Measurements from ENCODE around the gene NEXN. TPM values are rescaled to one million over a fixed set of nuclear protein-coding genes. Genes with fewer than 3 reads are reported as not detected.
"Not testable (repeated sequence)": the region's sequence is repeated elsewhere in the genome, so short reads cannot be mapped to it uniquely, and the experiment has no call there.

NEXN gene
- total and polyA plus RNA-seq, 4 donors: 0.51 to 2.4 (median 1.7) TPM

- Histone ChIP-seq H3K4me3 (ENCODE audit: low read depth in 1 of 3, low read length in 3 of 3) (peak within 1 kb of the TSS; percentile 70 to 99 (median 97)), H3K27me3 (ENCODE audit: control insufficient read depth in 4 of 4, insufficient read depth in 4 of 4, low read length in 3 of 4) (no peaks in the 10 kb centered on the region), H3K36me3 (ENCODE audit: control insufficient read depth in 4 of 4, insufficient read depth in 3 of 4, low read depth in 1 of 4, low read length in 3 of 4) (peaks cover 0 to 3% (median 0%) of the 10 kb centered on the region in 4 donors), H3K4me1 (ENCODE audit: control insufficient read depth in 4 of 4, insufficient read depth in 4 of 4, low read length in 3 of 4) (peaks cover 9 to 42% (median 18%) of the 10 kb centered on the region in 4 donors), H3K9me3 (ENCODE audit: control insufficient read depth in 4 of 4, low read length in 3 of 4) (no peaks in the 10 kb centered on the region), H3K27ac (ENCODE audit: low read depth in 1 of 2, low read length in 2 of 2) (peak within 1 kb of the TSS; percentile 98 to 99), H3K9ac (ENCODE audit: low read depth in 1 of 2, low read length in 2 of 2) (peak within 1 kb of the TSS; percentile 100)
- peak in 1 of 2 donors; percentile 53 for TF ChIP-seq JUND (IDR thresholded peaks at IDR 0.05)
- TF ChIP-seq FOXA2 (IDR thresholded peaks at IDR 0.05): peak; percentile 5
- no peak for TF ChIP-seq HNF4G (IDR thresholded peaks at IDR 0.05)
- TF ChIP-seq RAD21 (IDR thresholded peaks at IDR 0.05): peak; percentile 56 to 70
- TF ChIP-seq GABPA (IDR thresholded peaks at IDR 0.05 in 1 of 2, conservative IDR thresholded peaks at IDR 0.05 in 1 of 2): no peak
- no peak for TF ChIP-seq FOXA1 (IDR thresholded peaks at IDR 0.05)
- peak; percentile 10 for TF ChIP-seq NR2F2 (IDR thresholded peaks at IDR 0.05)
- TF ChIP-seq REST (IDR thresholded peaks at IDR 0.05): peak; percentile 89
- peak; percentile 76 for TF ChIP-seq CTCF (IDR thresholded peaks at IDR 0.05; ENCODE audit: low read depth, low read length, missing input control)
- peak; percentile 49 to 59 for TF ChIP-seq RXRA (IDR thresholded peaks at IDR 0.05)
- peak; percentile 56 for TF ChIP-seq SP1 (IDR thresholded peaks at IDR 0.05)
- no peak for TF ChIP-seq EGR1 (IDR thresholded peaks at IDR 0.05; ENCODE audit: low read depth in 2 of 2)
- TF ChIP-seq HNF4A (conservative IDR thresholded peaks at IDR 0.05): peak in 1 of 2 donors; percentile 19
- peak; percentile 100 for TF ChIP-seq ZBTB33 (IDR thresholded peaks at IDR 0.05)
- peak; percentile 99 for TF ChIP-seq YY1 (IDR thresholded peaks at IDR 0.05)
- TF ChIP-seq ATF3 (IDR thresholded peaks at IDR 0.05): peak; percentile 25
- TF ChIP-seq TAF1 (conservative IDR thresholded peaks at IDR 0.05): peak; percentile 81
- TF ChIP-seq MAX (IDR thresholded peaks at IDR 0.05): peak; percentile 49
- peak; percentile 92 for DNase-seq (ENCODE audit: low spot score)
- under 1% methylated on average over 57 of the region's 57 CpGs for WGBS
Measured at GRCh38 chr1:77978969-77979876, 90.8 kb downstream of the NEXN start, which contains the start of gene FUBP1. TSS of gene FUBP1 (minus strand) at chr1:77979072. CDS start at chr1:77979004, 68 bp downstream.

- DNase-seq (ENCODE audit: low spot score); H3K27ac ChIP-seq (ENCODE audit: low read depth in 1 of 2, low read length in 2 of 2): not testable (repeated sequence)
Measured at GRCh38 chr1:77983352-77983996, 95.0 kb downstream of the NEXN start.

More at GRCh38 chr1:77983352-77983996, 95.0 kb downstream of the NEXN start:
- H3K4me1 ChIP-seq (ENCODE audit: control insufficient read depth in 4 of 4, insufficient read depth in 4 of 4, low read length in 3 of 4): peaks cover 0 to 13% (median 5%) of the 10 kb centered on the region in 4 donors
- not testable (repeated sequence) for H3K27me3 ChIP-seq (ENCODE audit: control insufficient read depth in 4 of 4, insufficient read depth in 4 of 4, low read length in 3 of 4); H3K9me3 ChIP-seq (ENCODE audit: control insufficient read depth in 4 of 4, low read length in 3 of 4); H3K36me3 ChIP-seq (ENCODE audit: control insufficient read depth in 4 of 4, insufficient read depth in 3 of 4, low read depth in 1 of 4, low read length in 3 of 4); H3K4me3 ChIP-seq (ENCODE audit: low read depth in 1 of 3, low read length in 3 of 3); H3K9ac ChIP-seq (ENCODE audit: low read depth in 1 of 2, low read length in 2 of 2)
- WGBS: 80% methylated on average over 8 of the region's 8 CpGs

All from liver (tissue), 9 donors.